NT2/D1 (cell line): ENCODE data around the gene CDC25B.

ENCODE experiments used
- SUZ12 ChIP-seq: IDR thresholded peaks from 2 replicates; pipeline ENCODE4 v1.6.1; 2011; ENCODE audit not compliant: insufficient read length, insufficient read depth; ENCODE audit errors: extremely low read depth
- YY1 ChIP-seq: IDR thresholded peaks from 2 replicates; pipeline ENCODE4 v1.6.1; 2011; ENCODE audit not compliant: insufficient read length, insufficient read depth
- ZNF274 ChIP-seq: IDR thresholded peaks from 2 replicates; pipeline ENCODE4 v1.6.1; 2011; ENCODE audit warnings: mild to moderate bottlenecking, low read depth, low read length

DNA sequence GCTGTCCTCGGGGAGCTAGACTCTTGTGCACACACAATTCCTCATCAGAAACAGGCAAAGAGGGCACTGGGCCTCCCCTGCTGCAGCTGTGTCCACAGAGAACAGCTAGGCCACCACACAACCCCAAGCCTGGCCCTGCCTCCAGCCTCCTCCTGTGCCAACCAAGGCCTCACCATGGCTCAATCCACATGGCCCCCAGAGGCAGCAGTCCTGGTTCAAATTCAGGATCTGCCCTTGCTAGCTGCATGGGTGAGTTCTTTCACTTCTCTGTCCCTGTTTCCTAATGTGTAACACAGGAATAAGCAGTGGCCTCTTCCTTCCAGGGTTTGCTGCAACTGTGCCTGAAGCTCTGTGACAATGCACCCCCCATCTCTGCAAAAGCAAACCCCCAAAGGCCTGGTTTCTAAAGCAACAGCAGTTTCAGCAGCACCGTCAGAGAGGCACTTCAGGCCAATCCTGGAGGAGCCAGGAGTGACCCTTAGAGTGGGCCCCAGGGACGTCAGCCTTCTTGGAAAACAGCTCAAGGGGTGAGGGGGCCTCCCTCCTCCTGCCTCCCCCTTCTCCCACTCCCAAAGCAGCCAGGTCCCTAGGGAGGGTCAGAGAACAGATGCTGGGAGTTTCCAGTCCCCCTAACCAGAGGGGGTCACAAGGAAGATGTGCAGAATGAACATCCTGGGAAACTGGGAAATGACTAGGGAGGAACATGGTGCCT is 30.8 kb upstream of the CDC25B start:
- TF ChIP-seq ZNF274 (no peak), SUZ12 (no peak), YY1 (no peak)
